ENCODE measurements around the gene MAP3K5.

DNA sequence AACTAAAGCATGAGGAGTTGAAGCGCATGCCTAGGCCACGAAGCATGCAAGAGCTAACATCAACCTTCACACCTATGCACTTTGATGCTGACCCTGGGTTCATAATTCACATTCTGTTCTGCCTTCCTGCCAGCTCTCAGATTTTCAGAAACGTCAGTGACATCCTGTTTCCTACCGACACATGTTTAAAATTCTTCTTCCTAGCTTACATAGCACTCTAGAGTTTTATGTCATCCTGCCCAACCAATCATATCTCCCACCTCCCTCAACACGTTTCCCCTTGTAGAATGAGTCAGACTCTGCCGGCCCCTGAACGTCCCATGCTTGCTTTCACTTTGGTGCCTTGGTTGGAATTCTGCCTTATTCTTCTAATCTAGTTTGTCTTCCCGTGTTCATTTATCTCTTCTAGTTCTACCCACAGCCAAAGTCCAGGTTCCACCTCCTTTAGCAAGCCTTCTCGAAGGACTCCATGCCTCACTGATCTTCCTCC is 144.9 kb downstream of the MAP3K5 start:
- TF ChIP-seq, protein P1, sequence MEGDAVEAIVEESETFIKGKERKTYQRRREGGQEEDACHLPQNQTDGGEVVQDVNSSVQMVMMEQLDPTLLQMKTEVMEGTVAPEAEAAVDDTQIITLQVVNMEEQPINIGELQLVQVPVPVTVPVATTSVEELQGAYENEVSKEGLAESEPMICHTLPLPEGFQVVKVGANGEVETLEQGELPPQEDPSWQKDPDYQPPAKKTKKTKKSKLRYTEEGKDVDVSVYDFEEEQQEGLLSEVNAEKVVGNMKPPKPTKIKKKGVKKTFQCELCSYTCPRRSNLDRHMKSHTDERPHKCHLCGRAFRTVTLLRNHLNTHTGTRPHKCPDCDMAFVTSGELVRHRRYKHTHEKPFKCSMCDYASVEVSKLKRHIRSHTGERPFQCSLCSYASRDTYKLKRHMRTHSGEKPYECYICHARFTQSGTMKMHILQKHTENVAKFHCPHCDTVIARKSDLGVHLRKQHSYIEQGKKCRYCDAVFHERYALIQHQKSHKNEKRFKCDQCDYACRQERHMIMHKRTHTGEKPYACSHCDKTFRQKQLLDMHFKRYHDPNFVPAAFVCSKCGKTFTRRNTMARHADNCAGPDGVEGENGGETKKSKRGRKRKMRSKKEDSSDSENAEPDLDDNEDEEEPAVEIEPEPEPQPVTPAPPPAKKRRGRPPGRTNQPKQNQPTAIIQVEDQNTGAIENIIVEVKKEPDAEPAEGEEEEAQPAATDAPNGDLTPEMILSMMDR (IDR thresholded peaks at IDR 0.05), result no peak
- no peak for TF ChIP-seq POLR2A (IDR thresholded peaks at IDR 0.05)
